Suppressor macrophage treated with lipopolysaccharide for 4 hours (primary cell): ENCODE measurements around the gene LRRC36.
A peak's percentile ranks its signal among the peaks of the same experiment; 100 is the strongest.
"Not testable (repeated sequence)": the region's sequence is repeated elsewhere in the genome, so short reads cannot be mapped to it uniquely, and the experiment has no call there.

ENCODE experiments used
- DNase-seq: peaks from one replicate; pipeline ENCODE4 v3.0.0-alpha.2; 2020

The LRRC36 gene

GRCh38 chr16:67406111-67406971 is 79.7 kb downstream of the LRRC36 start:
- DNase-seq = no peak

DNA sequence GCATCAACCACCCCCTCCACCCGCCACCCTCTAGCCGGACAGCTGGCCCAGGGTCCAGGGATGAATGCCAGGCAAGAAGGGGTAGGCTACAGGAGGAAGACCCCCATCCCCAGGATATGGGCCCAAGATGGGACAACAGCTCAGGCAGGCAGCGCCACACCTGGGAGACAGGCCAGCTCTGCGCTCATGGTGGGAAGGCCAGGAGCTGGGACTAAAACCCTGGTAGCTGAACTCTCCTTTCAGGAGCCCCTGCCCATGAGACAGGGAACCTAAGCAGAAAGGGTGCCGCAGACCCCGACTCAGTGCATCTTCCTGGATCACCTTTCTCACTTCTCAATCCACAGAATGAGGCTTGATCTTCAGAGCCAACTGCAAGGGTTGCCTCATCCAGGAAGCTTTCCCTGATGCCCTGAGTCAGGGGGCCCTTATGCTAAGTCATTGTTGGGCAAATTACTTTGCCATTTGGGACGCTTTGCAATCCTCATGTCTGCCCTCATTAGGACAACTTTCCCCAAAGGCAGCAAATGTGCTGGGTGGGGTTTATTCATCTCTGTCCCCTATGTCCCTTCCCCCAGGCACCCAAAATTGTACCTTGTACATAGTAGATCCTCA is 80.7 kb downstream of the LRRC36 start:
- DNase-seq = no peak

GRCh38 chr16:67407788-67408452 is 81.3 kb downstream of the LRRC36 start:
- no peak for DNase-seq

- DNase-seq = no peak
These were observed 83.0 kb downstream of the LRRC36 start for GRCh38 chr16:67409631-67410030.

- DNase-seq = no peak
These were observed 84.7 kb downstream of the LRRC36 start for GRCh38 chr16:67411339-67411738.

- DNase-seq = no peak
These were observed 85.7 kb downstream of the LRRC36 start for GRCh38 chr16:67412294-67412693.

DNA sequence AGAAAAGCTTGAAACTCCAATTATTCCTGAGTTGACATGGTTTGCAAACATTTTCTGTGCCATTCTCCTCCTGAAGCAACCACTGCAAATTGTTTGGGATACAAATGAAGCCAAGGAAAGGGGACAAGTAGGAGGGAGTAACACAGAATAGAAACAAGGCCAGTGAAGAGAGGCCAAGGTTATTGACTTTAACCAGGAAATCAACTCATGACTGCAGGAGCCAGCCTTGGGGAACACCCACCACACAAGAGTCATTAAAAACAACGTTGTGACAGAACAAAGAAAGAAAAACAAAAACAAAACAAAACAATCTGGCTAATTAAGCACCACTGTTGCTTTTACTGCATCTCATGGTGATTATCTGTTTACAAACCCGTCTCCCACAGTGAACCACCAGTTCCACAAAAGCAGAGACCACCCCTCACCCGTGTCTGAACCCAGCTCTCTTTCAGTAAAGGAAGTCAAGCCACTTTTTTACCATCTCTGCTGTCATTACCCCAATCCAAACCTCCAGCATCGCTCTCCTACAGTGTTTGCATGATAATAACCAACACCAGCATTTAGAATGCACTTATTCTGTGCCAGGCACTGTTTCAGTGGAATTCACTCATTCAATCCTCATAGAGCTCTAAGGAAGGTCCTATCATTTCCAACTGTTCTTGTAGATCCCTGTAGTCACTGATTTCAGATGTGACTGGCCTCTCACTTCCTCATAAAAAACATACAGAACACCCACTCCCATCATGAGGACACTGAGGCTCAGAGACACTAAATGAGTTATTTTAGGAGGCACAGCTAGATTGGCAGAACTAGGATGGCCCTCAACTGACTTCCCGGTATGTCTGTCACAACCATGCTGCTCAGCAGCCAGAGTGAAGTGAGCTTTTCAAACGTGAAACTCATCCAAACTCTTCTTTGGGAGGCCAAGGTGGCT is 87.6 kb downstream of the LRRC36 start:
- DNase-seq = peak; percentile 64

- not testable (repeated sequence) for DNase-seq
These were observed 88.8 kb downstream of the LRRC36 start for GRCh38 chr16:67415421-67415820.

GRCh38 chr16:67415872-67416793 is 89.5 kb downstream of the LRRC36 start, which contains the start of gene ZDHHC1:
ZDHHC1 (minus strand) TSS chr16:67416477; CDS start chr16:67407775, 8,702 bp downstream.
- DNase-seq = peak; percentile 70

- no peak for DNase-seq
These were observed 90.9 kb downstream of the LRRC36 start for GRCh38 chr16:67417333-67418061.

DNA sequence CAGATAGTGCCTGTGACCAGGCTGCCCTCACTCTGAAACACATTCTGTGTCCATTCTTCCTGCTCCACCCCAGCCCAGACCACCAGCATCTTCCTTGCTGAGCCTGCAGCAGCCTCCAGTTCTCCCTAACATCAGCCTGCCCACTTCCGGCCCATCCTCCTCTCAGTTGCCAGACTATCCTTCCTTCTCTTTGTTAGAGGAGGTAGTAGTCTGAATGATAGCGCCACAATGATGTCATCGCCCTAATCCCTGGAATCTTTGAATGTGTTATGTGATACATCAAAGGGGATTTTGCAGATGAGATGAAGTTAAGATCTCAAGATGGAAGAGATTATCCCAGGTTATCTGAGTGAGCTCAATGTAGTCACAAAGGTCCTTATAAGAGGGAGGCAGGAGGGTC is 92.9 kb downstream of the LRRC36 start:
- no peak for DNase-seq

GRCh38 chr16:67419931-67420330 is 93.3 kb downstream of the LRRC36 start:
- DNase-seq = no peak

- no peak for DNase-seq
These were observed 94.4 kb downstream of the LRRC36 start for GRCh38 chr16:67421030-67421429.

- no peak for DNase-seq
These were observed 96.4 kb downstream of the LRRC36 start for GRCh38 chr16:67423015-67423414.

DNA sequence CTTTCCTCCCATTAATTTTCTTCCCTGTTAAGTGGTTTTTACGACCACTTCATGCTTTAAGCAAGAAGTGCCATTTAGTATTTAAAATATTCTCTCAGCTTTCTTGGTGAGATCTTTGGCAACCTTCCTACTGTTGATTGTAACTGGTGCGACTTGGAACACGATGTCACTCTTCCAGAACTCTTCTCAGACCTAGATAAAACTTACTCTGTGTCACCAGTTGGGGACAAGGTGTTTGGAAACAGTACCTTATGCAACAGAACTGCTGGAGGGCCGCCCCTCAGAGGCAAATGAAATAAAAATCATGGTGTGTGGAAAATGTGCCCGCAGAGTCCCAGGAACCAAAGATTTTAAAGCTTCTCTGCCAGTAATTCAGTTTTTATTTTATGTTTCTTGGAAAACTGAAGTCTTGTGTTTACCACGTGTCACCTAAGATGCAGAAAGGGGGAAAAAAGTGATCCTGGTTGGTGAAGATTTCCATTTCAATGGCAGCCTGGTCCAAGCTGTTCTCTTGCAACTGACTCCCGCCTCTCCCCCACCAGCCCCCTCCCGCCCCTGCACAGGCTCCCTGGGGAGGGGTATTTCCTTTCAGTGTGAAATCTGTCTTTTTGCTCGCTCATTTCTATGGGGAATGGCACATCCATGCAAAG is 97.1 kb downstream of the LRRC36 start:
- no peak for DNase-seq

DNA sequence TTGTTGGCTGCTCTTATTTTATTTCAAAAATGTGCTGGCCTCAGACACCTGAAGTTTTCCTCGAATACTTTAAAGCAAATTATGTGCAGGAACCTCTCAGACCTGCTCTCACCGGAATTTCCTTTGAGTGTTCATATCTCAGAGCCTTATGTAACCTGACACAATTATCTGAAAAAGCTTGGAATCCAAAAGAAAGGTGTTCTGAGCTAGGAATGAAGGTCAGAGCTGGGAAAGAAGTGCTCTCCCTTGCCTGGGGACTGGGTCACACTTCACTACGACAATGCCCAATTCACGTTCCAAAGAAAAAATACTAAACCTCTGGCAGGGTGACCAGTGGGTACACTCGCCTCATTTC is 97.6 kb downstream of the LRRC36 start:
- DNase-seq = no peak

GRCh38 chr16:67425061-67425460 is 98.4 kb downstream of the LRRC36 start:
- no peak for DNase-seq

- no peak for DNase-seq
These were observed 99.0 kb downstream of the LRRC36 start for GRCh38 chr16:67425580-67425979.

DNA sequence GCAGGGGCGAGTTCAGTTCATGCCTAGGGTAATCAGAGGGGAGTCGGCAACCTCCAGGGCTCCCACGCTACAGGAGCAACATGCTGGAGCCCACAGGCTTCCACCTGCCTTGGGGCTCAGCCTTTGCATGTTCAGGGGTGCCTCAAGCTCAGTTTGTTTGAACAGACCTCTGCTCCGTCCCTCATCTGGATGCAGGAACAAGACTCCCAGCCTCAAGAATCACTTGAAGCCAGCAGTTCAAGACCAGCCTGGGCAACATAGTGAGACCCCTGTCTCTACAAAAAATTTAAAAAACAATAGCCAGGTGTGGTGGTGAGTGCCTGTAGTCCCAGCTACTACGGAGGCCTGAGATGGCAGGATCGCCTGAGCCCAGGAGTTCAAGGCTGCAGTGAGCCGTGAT is 99.4 kb downstream of the LRRC36 start:
- no peak for DNase-seq

DNA sequence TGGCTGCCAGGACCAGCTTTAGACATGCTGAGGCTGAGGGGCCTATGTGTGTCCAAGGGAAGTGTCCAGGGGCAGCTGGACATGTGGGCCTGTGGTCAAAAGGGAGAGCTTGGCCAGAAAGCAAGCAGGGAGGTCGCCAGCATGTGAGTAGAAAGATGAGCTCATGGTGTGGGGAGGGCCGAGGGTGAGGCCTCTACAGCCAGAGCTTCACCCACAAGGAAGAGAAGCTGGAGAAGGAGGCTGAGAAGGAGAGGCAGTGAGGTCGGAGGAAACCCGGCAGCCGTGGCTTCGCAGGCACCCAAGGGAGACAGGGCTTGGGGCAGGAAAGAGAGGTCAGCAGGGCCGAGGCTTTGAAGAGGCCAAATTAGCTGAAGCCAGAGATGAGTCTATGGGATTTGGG is 100.3 kb downstream of the LRRC36 start:
- no peak for DNase-seq
